LNCAP (cell line): Measurements from ENCODE around the gene GSC2.

Source experiments
- CTCF ChIP-seq: fragments of 450-650 bp; IDR thresholded peaks from 2 replicates; pipeline ENCODE4 v1.5.1; 2017; ENCODE audit warnings: mild to moderate bottlenecking

The GSC2 gene

GRCh38 chr22:19180740-19181410, 30.8 kb upstream of the GSC2 start:
- TF ChIP-seq CTCF, result no peak

- no peak for TF ChIP-seq CTCF
Observed at GRCh38 chr22:19180234-19180633, 30.1 kb upstream of the GSC2 start.

GRCh38 chr22:19179497-19180048, 29.5 kb upstream of the GSC2 start:
- peak; percentile 76 for TF ChIP-seq CTCF

- no peak for TF ChIP-seq CTCF
Observed at GRCh38 chr22:19178657-19179496, 28.8 kb upstream of the GSC2 start, which contains the start of gene SLC25A1. SLC25A1 (minus strand) TSS chr22:19178736; CDS start chr22:19178673, 63 bp downstream.

GRCh38 chr22:19178065-19178656, 28.1 kb upstream of the GSC2 start:
- TF ChIP-seq CTCF, result no peak

- TF ChIP-seq CTCF, result no peak
Observed at GRCh38 chr22:19177164-19178064, 27.3 kb upstream of the GSC2 start.
